Measurements from ENCODE around the gene TMEM108. TPM values are rescaled to one million over a fixed set of nuclear protein-coding genes. Genes with fewer than 3 reads are reported as not detected.

The TMEM108 gene
- total and polyA plus RNA-seq, 3 donors from 2014 or later: 13.9 to 44.3 (median 16.1) TPM

- Histone ChIP-seq H3K4me3 (no peak overlapping the region), H3K27me3 (no peaks in the 10 kb centered on the region), H3K27ac (no peak overlapping the region), H3K9me3 (no peaks in the 10 kb centered on the region), H3K4me1 (no peaks in the 10 kb centered on the region), H3K36me3 (ENCODE audit: low read depth, missing control alignments) (no peaks in the 10 kb centered on the region)
- 75 to 78% methylated on average over 1 of the region's 1 CpG for WGBS, 2 donors
- no peak for DNase-seq
- TF ChIP-seq POLR2A (IDR thresholded peaks at IDR 0.05) (no peak), CTCF (IDR thresholded peaks at IDR 0.05) (no peak)
- intact Hi-C loops (cut with DNase I; ENCODE audit: low total_unique reads): no loop called here
Observed at GRCh38 chr3:133115176-133115575, 77.0 kb downstream of the TMEM108 start.

- DNase-seq: no peak
- no peaks in the 10 kb centered on the region for H3K9me3 ChIP-seq
- H3K4me3 ChIP-seq: no peak overlapping the region
- no peak for TF ChIP-seq CTCF (IDR thresholded peaks at IDR 0.05)
- TF ChIP-seq POLR2A (IDR thresholded peaks at IDR 0.05): no peak
- no peaks in the 10 kb centered on the region for H3K4me1 ChIP-seq
- H3K27ac ChIP-seq: no peak overlapping the region
- intact Hi-C loops (cut with DNase I; ENCODE audit: low total_unique reads): no loop called here
- H3K27me3 ChIP-seq: no peaks in the 10 kb centered on the region
- H3K36me3 ChIP-seq (ENCODE audit: low read depth, missing control alignments): no peaks in the 10 kb centered on the region
Observed at GRCh38 chr3:133117342-133117741, 79.2 kb downstream of the TMEM108 start.

GRCh38 chr3:133119176-133119575 is 81.0 kb downstream of the TMEM108 start:
- no peaks in the 10 kb centered on the region for H3K27me3 ChIP-seq
- no peaks in the 10 kb centered on the region for H3K4me1 ChIP-seq
- no peak for TF ChIP-seq CTCF (IDR thresholded peaks at IDR 0.05)
- TF ChIP-seq POLR2A (IDR thresholded peaks at IDR 0.05): no peak
- H3K4me3 ChIP-seq: no peak overlapping the region
- WGBS, 2 donors: 58 to 60% methylated on average over 2 of the region's 2 CpGs
- no peaks in the 10 kb centered on the region for H3K36me3 ChIP-seq (ENCODE audit: low read depth, missing control alignments)
- intact Hi-C loops (cut with DNase I; ENCODE audit: low total_unique reads): no loop called here
- no peak for DNase-seq
- no peak overlapping the region for H3K27ac ChIP-seq
- no peaks in the 10 kb centered on the region for H3K9me3 ChIP-seq

- WGBS, 2 donors: 64 to 69% methylated on average over 3 of the region's 3 CpGs
- Histone ChIP-seq H3K4me1 (no peaks in the 10 kb centered on the region), H3K9me3 (no peaks in the 10 kb centered on the region), H3K4me3 (no peak overlapping the region), H3K36me3 (ENCODE audit: low read depth, missing control alignments) (no peaks in the 10 kb centered on the region), H3K27ac (no peak overlapping the region), H3K27me3 (no peaks in the 10 kb centered on the region)
- TF ChIP-seq POLR2A (IDR thresholded peaks at IDR 0.05): no peak
- no peak for TF ChIP-seq CTCF (IDR thresholded peaks at IDR 0.05)
- intact Hi-C loops (cut with DNase I; ENCODE audit: low total_unique reads): no loop called here
- DNase-seq: no peak
Observed at GRCh38 chr3:133121450-133121849, 83.3 kb downstream of the TMEM108 start.

GRCh38 chr3:133123636-133124035 is 85.4 kb downstream of the TMEM108 start:
- TF ChIP-seq CTCF (IDR thresholded peaks at IDR 0.05) (no peak), POLR2A (IDR thresholded peaks at IDR 0.05) (no peak)
- Histone ChIP-seq H3K4me3 (no peak overlapping the region), H3K27me3 (no peaks in the 10 kb centered on the region), H3K4me1 (no peaks in the 10 kb centered on the region), H3K27ac (no peak overlapping the region), H3K9me3 (no peaks in the 10 kb centered on the region), H3K36me3 (ENCODE audit: low read depth, missing control alignments) (no peaks in the 10 kb centered on the region)
- intact Hi-C loops (cut with DNase I; ENCODE audit: low total_unique reads): no loop called here
- 70 to 73% methylated on average over 1 of the region's 1 CpG for WGBS, 2 donors
- DNase-seq: no peak
